Keratinocyte (primary cell): ENCODE measurements around the gene GRB10. TPM values are rescaled to one million over a fixed set of nuclear protein-coding genes. Genes with fewer than 3 reads are reported as not detected.
A peak's percentile ranks its signal among the peaks of the same experiment; 100 is the strongest.

Experiments used
- DNase-seq: peaks from one replicate; pipeline ENCODE4 v3.0.0-alpha.2; 2011; ENCODE audit warnings: low read depth, missing footprints, low spot score
- FAIRE-seq: peaks from 2 replicates; lab custom pipeline; 2011; peaks lifted over from hg19 to GRCh38; lab: Jason Lieb, UNC
- H2AFZ ChIP-seq: 2 replicates; pipeline ENCODE4 v1.6.0; 2012; ENCODE audit warnings: low read length, control low read depth, inconsistent platforms; ENCODE audit not compliant: control insufficient read depth
- H3K27ac ChIP-seq: 2 replicates; pipeline ENCODE4 v1.5.1; 2011; ENCODE audit warnings: low read length; ENCODE audit not compliant: control insufficient read depth, insufficient read depth
- H3K27me3 ChIP-seq: 3 replicates; pipeline ENCODE4 v1.6.0; 2011; ENCODE audit warnings: low read length; ENCODE audit not compliant: control insufficient read depth, insufficient read depth; ENCODE audit errors: extremely low read depth
- H3K36me3 ChIP-seq, 2 experiments: 2 replicates in 1 of 2; 3 replicates in 1 of 2; pipeline ENCODE4 v1.5.1; 2011; ENCODE audit warnings: low read length in 2 of 2, mild to moderate bottlenecking in 1 of 2; ENCODE audit not compliant: control insufficient read depth in 2 of 2, insufficient read depth in 2 of 2; ENCODE audit errors: extremely low read depth in 1 of 2
- H3K4me1 ChIP-seq: 3 replicates; pipeline ENCODE4 v1.5.1; 2011; ENCODE audit warnings: low read length; ENCODE audit not compliant: control insufficient read depth, insufficient read depth; ENCODE audit errors: extremely low read depth
- H3K4me2 ChIP-seq: 3 replicates; pipeline ENCODE4 v1.6.0; 2011; ENCODE audit warnings: low read depth, low read length; ENCODE audit not compliant: control insufficient read depth, insufficient read depth; ENCODE audit errors: extremely low read depth
- H3K4me3 ChIP-seq, 3 experiments: fragments of 200-600 bp in 1 of 3; sonication (generic) in 1 of 3; 2 replicates in 2 of 3; 3 replicates in 1 of 3; pipeline ENCODE4 v1.5.1; 2011 to 2016; ENCODE audit warnings: low read length in 3 of 3, mild to moderate bottlenecking in 3 of 3, control low read depth in 2 of 3, inconsistent platforms in 1 of 3, low read depth in 1 of 3, mixed read lengths in 1 of 3, mixed run types in 1 of 3, moderate library complexity in 1 of 3; ENCODE audit not compliant: control insufficient read depth in 2 of 3, insufficient read depth in 2 of 3; ENCODE audit errors: extremely low read depth in 1 of 3
- H3K79me2 ChIP-seq: 2 replicates; pipeline ENCODE4 v1.6.0; 2012; ENCODE audit warnings: low read length; ENCODE audit not compliant: control insufficient read depth, insufficient read depth
- H3K9ac ChIP-seq: 3 replicates; pipeline ENCODE4 v1.6.0; 2011; ENCODE audit warnings: low read length; ENCODE audit not compliant: control insufficient read depth, insufficient read depth; ENCODE audit errors: extremely low read depth
- H3K9me1 ChIP-seq: 3 replicates; pipeline ENCODE4 v1.6.0; 2011; ENCODE audit warnings: low read length; ENCODE audit not compliant: control insufficient read depth, insufficient read depth; ENCODE audit errors: extremely low read depth
- H3K9me3 ChIP-seq: 2 replicates; pipeline ENCODE4 v1.5.1; 2012; ENCODE audit warnings: low read depth, low read length; ENCODE audit not compliant: control insufficient read depth
- H4K20me1 ChIP-seq: 3 replicates; pipeline ENCODE4 v1.6.0; 2011; ENCODE audit warnings: low read length; ENCODE audit not compliant: control insufficient read depth, insufficient read depth; ENCODE audit errors: extremely low read depth
- EZH2 ChIP-seq: IDR thresholded peaks from one replicate; pipeline ENCODE4 v1.6.1; 2012; ENCODE audit warnings: inconsistent platforms, mild to moderate bottlenecking, low read length, moderate library complexity
- dilution Hi-C: fragments of 300-500 bp; cut with MboI; formaldehyde crosslinking; loops from one replicate; pipeline ENCODE4 v1.7.0; 2020; ENCODE audit warnings: low sequenced_read_pairs; ENCODE audit not compliant: extremely low pct_ligation_motif_present
- polyA minus RNA-seq, 3 experiments: library from RNA; depleted of rRNA, polyadenylated mRNA; stranded (reverse); fragments of >200 nt; gene quantifications; 1 replicate in 1 of 3; 2 replicates in 1 of 3; 3 replicates in 1 of 3; pipeline ENCODE4 v1.2.3, GENCODE V29; 2011
- polyA plus RNA-seq, 5 experiments: library from polyadenylated mRNA; depleted of rRNA in 3 of 5; stranded (reverse) in 3 of 5; stranded (forward) in 1 of 5; unstranded in 1 of 5; fragments of >200 nt; gene quantifications; 1 replicate in 1 of 5; 2 replicates in 3 of 5; 3 replicates in 1 of 5; pipeline versions ENCODE4 v1.2.1 to v1.2.3, GENCODE V29; 2011 to 2012; ENCODE audit warnings: missing spikeins in 2 of 5, low read depth in 1 of 5, low replicate concordance in 1 of 5
- TF ChIP-seq, protein P1 (sequence below), 3 experiments: IDR thresholded peaks in 1 of 3; conservative IDR thresholded peaks in 1 of 3; optimal IDR thresholded peaks in 1 of 3; 2 replicates in 2 of 3; 3 replicates in 1 of 3; pipeline versions ENCODE3 to v1.5.1; 2011; ENCODE audit warnings: low read length in 3 of 3, mild to moderate bottlenecking in 3 of 3, moderate library complexity in 2 of 3, control low read depth in 1 of 3, inconsistent platforms in 1 of 3; ENCODE audit not compliant: insufficient read depth in 2 of 3; ENCODE audit errors: extremely low read depth in 1 of 3

The GRB10 gene
- polyA plus RNA-seq (3.8 to 5.6 TPM (median 4.4 TPM) in 3 replicates), polyA minus RNA-seq (8.1 to 16.8 TPM (median 12.6 TPM) in 3 replicates)
- polyA plus RNA-seq (2011; ENCODE audit: low read depth): 4.6 TPM
- polyA plus RNA-seq (2011; cell fraction: cytosol; rRNA removed): 5.3 and 6.0 TPM in 2 replicates
- 11.6 and 12.9 TPM in 2 replicates for polyA plus RNA-seq (2011; cell fraction: nucleus; rRNA removed)
- polyA plus RNA-seq (2012; ENCODE audit: low replicate concordance): 7.2 and 7.9 TPM in 2 replicates
- polyA minus RNA-seq (2011; cell fraction: cytosol; rRNA and poly(A)+ RNA removed): 12.3 TPM
- polyA minus RNA-seq (2011; cell fraction: nucleus; rRNA and poly(A)+ RNA removed): 13.7 and 27.1 TPM in 2 replicates

DNA sequence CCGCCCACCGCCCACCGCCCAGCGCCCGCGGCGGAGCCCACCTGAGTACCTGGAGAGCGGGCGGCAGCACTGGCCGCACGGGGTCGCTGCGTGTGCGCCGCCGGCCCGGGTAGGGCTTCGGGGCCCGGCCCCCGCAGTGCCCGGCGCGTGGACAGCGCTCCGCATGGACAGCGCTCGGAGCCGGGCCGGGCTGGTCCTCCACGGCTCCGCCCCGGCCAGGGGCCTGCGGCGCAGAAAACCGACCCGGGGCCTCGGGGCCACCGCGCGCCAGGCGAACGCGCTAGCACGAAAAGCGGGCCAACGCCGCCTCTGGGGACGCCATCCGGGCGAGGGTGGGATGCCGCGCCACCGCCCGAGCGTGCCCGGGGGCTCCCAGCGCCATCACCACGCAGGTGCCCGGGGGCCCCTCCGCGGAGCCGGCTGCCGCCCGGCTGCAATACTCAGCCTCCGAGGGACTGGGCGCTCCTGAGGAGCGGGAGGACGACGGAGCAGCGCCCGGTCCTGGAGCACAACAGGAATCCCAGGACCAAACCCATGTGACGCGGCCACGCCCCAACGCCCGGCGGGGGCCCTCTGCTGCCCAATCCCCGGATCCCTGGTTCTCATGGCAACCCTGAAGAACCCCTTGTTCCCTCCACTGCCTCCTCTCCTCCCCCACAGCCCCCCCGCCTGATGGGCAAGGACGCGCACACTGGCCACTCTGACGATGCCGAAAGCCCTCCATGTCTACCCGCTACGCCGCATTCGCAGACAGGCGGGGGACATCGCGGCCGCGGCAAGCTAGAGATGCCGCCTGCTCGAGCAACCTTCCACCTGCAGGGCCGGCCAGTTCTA lies at the start of gene GRB10:
GRB10 (minus strand) TSS at position 522 of the 834 bp plus-strand sequence. CDS start 50,574 bp downstream, outside the sequence.
- Histone ChIP-seq H3K4me1 (no peaks in the 10 kb centered on the region), H3K36me3 (no peaks in the 10 kb centered on the region), H3K27me3 (peaks cover 25% of the 10 kb centered on the region), H3K9ac (no peak within 1 kb of the TSS), H3K9me3 (no peaks in the 10 kb centered on the region), H4K20me1 (peaks cover 13% of the 10 kb centered on the region), H2AFZ (no peak within 1 kb of the TSS), H3K4me2 (peak within 1 kb of the TSS; percentile 44), H3K79me2 (peaks cover 8% of the 10 kb centered on the region), H3K27ac (no peak within 1 kb of the TSS), H3K4me3 (peak within 1 kb of the TSS in 2 of 3 experiments; percentile 15 to 18), H3K9me1 (no peaks in the 10 kb centered on the region)
- dilution Hi-C loops: no loop called here
- no peak for TF ChIP-seq EZH2
- TF ChIP-seq, protein P1, sequence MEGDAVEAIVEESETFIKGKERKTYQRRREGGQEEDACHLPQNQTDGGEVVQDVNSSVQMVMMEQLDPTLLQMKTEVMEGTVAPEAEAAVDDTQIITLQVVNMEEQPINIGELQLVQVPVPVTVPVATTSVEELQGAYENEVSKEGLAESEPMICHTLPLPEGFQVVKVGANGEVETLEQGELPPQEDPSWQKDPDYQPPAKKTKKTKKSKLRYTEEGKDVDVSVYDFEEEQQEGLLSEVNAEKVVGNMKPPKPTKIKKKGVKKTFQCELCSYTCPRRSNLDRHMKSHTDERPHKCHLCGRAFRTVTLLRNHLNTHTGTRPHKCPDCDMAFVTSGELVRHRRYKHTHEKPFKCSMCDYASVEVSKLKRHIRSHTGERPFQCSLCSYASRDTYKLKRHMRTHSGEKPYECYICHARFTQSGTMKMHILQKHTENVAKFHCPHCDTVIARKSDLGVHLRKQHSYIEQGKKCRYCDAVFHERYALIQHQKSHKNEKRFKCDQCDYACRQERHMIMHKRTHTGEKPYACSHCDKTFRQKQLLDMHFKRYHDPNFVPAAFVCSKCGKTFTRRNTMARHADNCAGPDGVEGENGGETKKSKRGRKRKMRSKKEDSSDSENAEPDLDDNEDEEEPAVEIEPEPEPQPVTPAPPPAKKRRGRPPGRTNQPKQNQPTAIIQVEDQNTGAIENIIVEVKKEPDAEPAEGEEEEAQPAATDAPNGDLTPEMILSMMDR (optimal IDR thresholded peaks at IDR 0.05 in 1 of 3, IDR thresholded peaks at IDR 0.05 in 1 of 3, conservative IDR thresholded peaks at IDR 0.05 in 1 of 3; ENCODE audit: extremely low read depth in 1 of 3, insufficient read depth in 2 of 3, low read length in 3 of 3): peak in 1 of 3 experiments; percentile 48
- no peak for FAIRE-seq
- no peak for DNase-seq

DNA sequence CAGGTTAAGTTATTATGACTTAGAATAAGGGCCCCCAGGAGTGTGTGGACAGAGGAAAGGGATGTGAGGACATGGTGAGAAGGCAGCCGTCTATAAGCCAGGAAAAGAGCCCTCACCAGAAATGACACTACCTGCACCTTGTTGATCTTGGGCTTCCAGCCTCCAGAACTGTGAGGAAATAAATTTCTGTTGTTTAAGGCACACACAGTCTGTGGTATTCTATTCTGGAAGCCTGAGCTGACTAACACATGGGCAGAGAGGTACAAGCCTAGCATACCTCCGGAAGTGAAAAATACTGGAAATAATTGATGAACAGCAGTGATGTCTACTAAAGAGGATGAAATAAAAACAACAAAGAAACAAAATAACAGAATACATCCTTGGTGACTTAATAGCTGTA lies 46.1 kb upstream of the GRB10 start:
- H3K36me3 ChIP-seq: no peaks in the 10 kb centered on the region
- H3K9ac ChIP-seq: no peak overlapping the region
- no peak overlapping the region for H2AFZ ChIP-seq
- H3K4me1 ChIP-seq: peaks cover 24% of the 10 kb centered on the region
- H3K27ac ChIP-seq: no peak overlapping the region
- no peak overlapping the region for H3K4me2 ChIP-seq
- H3K9me1 ChIP-seq: no peaks in the 10 kb centered on the region
- no peaks in the 10 kb centered on the region for H4K20me1 ChIP-seq
- TF ChIP-seq, protein P1 (optimal IDR thresholded peaks at IDR 0.05 in 1 of 3, IDR thresholded peaks at IDR 0.05 in 1 of 3, conservative IDR thresholded peaks at IDR 0.05 in 1 of 3; ENCODE audit: extremely low read depth in 1 of 3, insufficient read depth in 2 of 3, low read length in 3 of 3): no peak
- TF ChIP-seq EZH2: no peak
- dilution Hi-C loops: no loop called here
- H3K27me3 ChIP-seq: peaks cover 5% of the 10 kb centered on the region
- DNase-seq: no peak
- no peaks in the 10 kb centered on the region for H3K9me3 ChIP-seq
- peak; percentile 64 for FAIRE-seq
- H3K79me2 ChIP-seq: no peaks in the 10 kb centered on the region
- no peak overlapping the region for H3K4me3 ChIP-seq
